HG03442 (cell line): Measurements from ENCODE around the gene EHMT1.
"Not testable (repeated sequence)": the region's sequence is repeated elsewhere in the genome, so short reads cannot be mapped to it uniquely, and the experiment has no call there.

Source experiments
- ATAC-seq: cut with Tn5 transposase; IDR thresholded peaks from one replicate; pipeline ENCODE4 v1.9.1; 2021; ENCODE audit warnings: mild to moderate bottlenecking, moderate library complexity; ENCODE audit not compliant: unreplicated experiment

The EHMT1 gene

GRCh38 chr9:137880160-137880975 lies 261.6 kb downstream of the EHMT1 start:
- ATAC-seq: no peak

- ATAC-seq: no peak
Measured at GRCh38 chr9:137880976-137881530, 262.2 kb downstream of the EHMT1 start.

- ATAC-seq: no peak
Measured at GRCh38 chr9:137881591-137882505, 263.0 kb downstream of the EHMT1 start.

- ATAC-seq: no peak
Measured at GRCh38 chr9:137882506-137882821, 263.7 kb downstream of the EHMT1 start.

GRCh38 chr9:137883977-137884376 lies 265.2 kb downstream of the EHMT1 start:
- not testable (repeated sequence) for ATAC-seq

GRCh38 chr9:137884547-137884946 lies 265.7 kb downstream of the EHMT1 start:
- not testable (repeated sequence) for ATAC-seq

GRCh38 chr9:137885121-137885520 lies 266.3 kb downstream of the EHMT1 start:
- not testable (repeated sequence) for ATAC-seq
